Measurements from ENCODE around the gene RND2.

The RND2 gene

GRCh38 chr17:43070257-43070656, 45.2 kb downstream of the RND2 start:
- Histone ChIP-seq H3K23ac (ENCODE audit: low read length) (no peak overlapping the region), H3K4ac (ENCODE audit: low read depth, low read length) (no peak overlapping the region), H2AK5ac (ENCODE audit: low read length) (no peak overlapping the region)

GRCh38 chr17:43070872-43071271, 45.8 kb downstream of the RND2 start:
- DNase-seq, result no peak
- H3K18ac ChIP-seq (ENCODE audit: low read length), result no peak overlapping the region
- WGBS (ENCODE audit: extremely low coverage, insufficient coverage, insufficient read length), result no CpG with 5 or more reads among the region's 1 CpG

More at GRCh38 chr17:43070257-43070656, 45.2 kb downstream of the RND2 start:
- Histone ChIP-seq H2BK12ac (ENCODE audit: low read length) (no peak overlapping the region), H3K27me3 (ENCODE audit: insufficient read depth, low read length) (no peaks in the 10 kb centered on the region), H2AFZ (ENCODE audit: insufficient read depth, low read length, poor library complexity) (no peak overlapping the region), H4K12ac (ENCODE audit: low read depth, low read length) (no peak overlapping the region), H3K27ac (ENCODE audit: low read depth, low read length) (no peak overlapping the region), H3K36me3 (ENCODE audit: control insufficient read depth in 1 of 2, insufficient read depth in 2 of 2, low read length in 2 of 2) (peaks cover 4 to 6% of the 10 kb centered on the region in 2 experiments), H4K8ac (ENCODE audit: low read depth, low read length) (no peak overlapping the region), H3K9ac (ENCODE audit: low read length) (no peak overlapping the region), H3K9me3 (ENCODE audit: insufficient read depth, low read depth, low read length) (no peaks in the 10 kb centered on the region), H3K79me2 (ENCODE audit: control insufficient read depth, insufficient read depth, low read length, poor library complexity) (no peaks in the 10 kb centered on the region), H3K4me3 (ENCODE audit: low read depth, low read length) (no peak overlapping the region), H3K14ac (ENCODE audit: low read length) (no peak overlapping the region), H3K4me1 (ENCODE audit: control insufficient read depth in 1 of 2, insufficient read depth in 2 of 2, low read length in 2 of 2) (no peaks in the 10 kb centered on the region), H3K4me2 (ENCODE audit: low read length) (no peak overlapping the region), H2BK120ac (ENCODE audit: insufficient read depth, low read length, poor library complexity) (no peak overlapping the region), H3K79me1 (ENCODE audit: low read length) (no peaks in the 10 kb centered on the region), H4K91ac (ENCODE audit: low read depth, low read length) (no peak overlapping the region), H2BK5ac (ENCODE audit: low read depth, low read length, poor library complexity) (no peak overlapping the region), H3K18ac (ENCODE audit: low read length) (no peak overlapping the region)
- no peak for DNase-seq
- no CpG with 5 or more reads among the region's 1 CpG for WGBS (ENCODE audit: extremely low coverage, insufficient coverage, insufficient read length)

GRCh38 chr17:43074869-43075268, 49.8 kb downstream of the RND2 start:
- Histone ChIP-seq H2AK5ac (ENCODE audit: low read length) (no peak overlapping the region), H4K12ac (ENCODE audit: low read depth, low read length) (no peak overlapping the region), H3K27ac (ENCODE audit: low read depth, low read length) (no peak overlapping the region), H2BK120ac (ENCODE audit: insufficient read depth, low read length, poor library complexity) (no peak overlapping the region), H3K4me3 (ENCODE audit: low read depth, low read length) (no peak overlapping the region), H3K9ac (ENCODE audit: low read length) (no peak overlapping the region), H3K79me2 (ENCODE audit: control insufficient read depth, insufficient read depth, low read length, poor library complexity) (no peaks in the 10 kb centered on the region), H3K79me1 (ENCODE audit: low read length) (no peaks in the 10 kb centered on the region), H3K18ac (ENCODE audit: low read length) (no peak overlapping the region), H3K14ac (ENCODE audit: low read length) (no peak overlapping the region), H3K4ac (ENCODE audit: low read depth, low read length) (no peak overlapping the region), H3K4me2 (ENCODE audit: low read length) (no peak overlapping the region), H2BK5ac (ENCODE audit: low read depth, low read length, poor library complexity) (no peak overlapping the region), H3K4me1 (ENCODE audit: control insufficient read depth in 1 of 2, insufficient read depth in 2 of 2, low read length in 2 of 2) (no peaks in the 10 kb centered on the region), H4K8ac (ENCODE audit: low read depth, low read length) (no peak overlapping the region), H3K36me3 (ENCODE audit: control insufficient read depth in 1 of 2, insufficient read depth in 2 of 2, low read length in 2 of 2) (peaks cover 4 to 5% of the 10 kb centered on the region in 2 experiments), H3K27me3 (ENCODE audit: insufficient read depth, low read length) (no peaks in the 10 kb centered on the region), H3K23ac (ENCODE audit: low read length) (no peak overlapping the region), H2BK12ac (ENCODE audit: low read length) (no peak overlapping the region), H3K9me3 (ENCODE audit: insufficient read depth, low read depth, low read length) (no peaks in the 10 kb centered on the region), H4K91ac (ENCODE audit: low read depth, low read length) (no peak overlapping the region), H2AFZ (ENCODE audit: insufficient read depth, low read length, poor library complexity) (no peak overlapping the region)
- WGBS (ENCODE audit: extremely low coverage, insufficient coverage, insufficient read length), result no CpG with 5 or more reads among the region's 4 CpGs
- no peak for DNase-seq

More at GRCh38 chr17:43070872-43071271, 45.8 kb downstream of the RND2 start:
- H2AK5ac ChIP-seq (ENCODE audit: low read length), result no peak overlapping the region
- H3K79me2 ChIP-seq (ENCODE audit: control insufficient read depth, insufficient read depth, low read length, poor library complexity), result no peaks in the 10 kb centered on the region
- no peak overlapping the region for H3K4me2 ChIP-seq (ENCODE audit: low read length)
- no peak overlapping the region for H3K9ac ChIP-seq (ENCODE audit: low read length)
- H3K9me3 ChIP-seq (ENCODE audit: insufficient read depth, low read depth, low read length), result no peaks in the 10 kb centered on the region
- no peak overlapping the region for H4K91ac ChIP-seq (ENCODE audit: low read depth, low read length)
- H3K23ac ChIP-seq (ENCODE audit: low read length), result no peak overlapping the region
- H4K8ac ChIP-seq (ENCODE audit: low read depth, low read length), result no peak overlapping the region
- peaks cover 4 to 8% of the 10 kb centered on the region in 2 experiments for H3K36me3 ChIP-seq (ENCODE audit: control insufficient read depth in 1 of 2, insufficient read depth in 2 of 2, low read length in 2 of 2)
- no peaks in the 10 kb centered on the region for H3K4me1 ChIP-seq (ENCODE audit: control insufficient read depth in 1 of 2, insufficient read depth in 2 of 2, low read length in 2 of 2)
- no peaks in the 10 kb centered on the region for H3K27me3 ChIP-seq (ENCODE audit: insufficient read depth, low read length)
- no peak overlapping the region for H3K27ac ChIP-seq (ENCODE audit: low read depth, low read length)
- no peak overlapping the region for H3K4ac ChIP-seq (ENCODE audit: low read depth, low read length)
- H2BK120ac ChIP-seq (ENCODE audit: insufficient read depth, low read length, poor library complexity), result no peak overlapping the region
- H3K14ac ChIP-seq (ENCODE audit: low read length), result no peak overlapping the region
- no peak overlapping the region for H4K12ac ChIP-seq (ENCODE audit: low read depth, low read length)
- H2BK5ac ChIP-seq (ENCODE audit: low read depth, low read length, poor library complexity), result no peak overlapping the region
- no peak overlapping the region for H2AFZ ChIP-seq (ENCODE audit: insufficient read depth, low read length, poor library complexity)
- H3K79me1 ChIP-seq (ENCODE audit: low read length), result no peaks in the 10 kb centered on the region
- no peak overlapping the region for H2BK12ac ChIP-seq (ENCODE audit: low read length)
- H3K4me3 ChIP-seq (ENCODE audit: low read depth, low read length), result no peak overlapping the region

- no peaks in the 10 kb centered on the region for H3K9me3 ChIP-seq (ENCODE audit: insufficient read depth, low read depth, low read length)
- no peaks in the 10 kb centered on the region for H3K27me3 ChIP-seq (ENCODE audit: insufficient read depth, low read length)
- no peak overlapping the region for H3K4me3 ChIP-seq (ENCODE audit: low read depth, low read length)
- no peak overlapping the region for H4K12ac ChIP-seq (ENCODE audit: low read depth, low read length)
- no peak overlapping the region for H2BK120ac ChIP-seq (ENCODE audit: insufficient read depth, low read length, poor library complexity)
- peaks cover 0 to 2% of the 10 kb centered on the region in 2 experiments for H3K36me3 ChIP-seq (ENCODE audit: control insufficient read depth in 1 of 2, insufficient read depth in 2 of 2, low read length in 2 of 2)
- no peak overlapping the region for H3K23ac ChIP-seq (ENCODE audit: low read length)
- no peak overlapping the region for H3K9ac ChIP-seq (ENCODE audit: low read length)
- no peak overlapping the region for H3K27ac ChIP-seq (ENCODE audit: low read depth, low read length)
- no peak overlapping the region for H3K4me2 ChIP-seq (ENCODE audit: low read length)
- H2AK5ac ChIP-seq (ENCODE audit: low read length), result no peak overlapping the region
- H3K18ac ChIP-seq (ENCODE audit: low read length), result no peak overlapping the region
- H4K91ac ChIP-seq (ENCODE audit: low read depth, low read length), result no peak overlapping the region
- no peak overlapping the region for H3K14ac ChIP-seq (ENCODE audit: low read length)
- H3K79me2 ChIP-seq (ENCODE audit: control insufficient read depth, insufficient read depth, low read length, poor library complexity), result no peaks in the 10 kb centered on the region
- H2BK12ac ChIP-seq (ENCODE audit: low read length), result no peak overlapping the region
- no peaks in the 10 kb centered on the region for H3K79me1 ChIP-seq (ENCODE audit: low read length)
- no peaks in the 10 kb centered on the region for H3K4me1 ChIP-seq (ENCODE audit: control insufficient read depth in 1 of 2, insufficient read depth in 2 of 2, low read length in 2 of 2)
- no peak overlapping the region for H4K8ac ChIP-seq (ENCODE audit: low read depth, low read length)
- no peak overlapping the region for H2BK5ac ChIP-seq (ENCODE audit: low read depth, low read length, poor library complexity)
- H3K4ac ChIP-seq (ENCODE audit: low read depth, low read length), result no peak overlapping the region
- no peak for DNase-seq
- no CpG with 5 or more reads among the region's 1 CpG for WGBS (ENCODE audit: extremely low coverage, insufficient coverage, insufficient read length)
- no peak overlapping the region for H2AFZ ChIP-seq (ENCODE audit: insufficient read depth, low read length, poor library complexity)
Measured at GRCh38 chr17:43079641-43080302, 54.7 kb downstream of the RND2 start.
